ENCODE measurements around the gene SERPINB1.

The SERPINB1 gene

DNA sequence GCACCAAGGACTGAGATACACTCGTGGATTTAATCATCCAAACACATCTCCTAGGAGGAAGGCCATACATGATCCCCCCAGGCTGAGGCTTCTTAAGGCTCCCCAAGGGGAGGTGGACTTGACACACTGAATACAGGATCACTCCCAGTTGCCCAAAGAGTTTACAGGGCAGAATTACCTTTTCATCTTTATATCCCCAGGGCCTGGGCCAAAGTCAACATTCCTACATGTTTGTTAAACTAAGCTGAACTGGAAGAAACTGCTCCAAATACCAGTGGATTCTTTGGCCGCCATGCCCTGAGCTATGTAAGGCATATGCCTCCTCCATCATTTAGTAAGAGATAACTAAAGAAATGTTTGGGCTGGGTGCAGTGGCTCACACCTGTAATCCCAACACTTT is 22.2 kb upstream of the SERPINB1 start:
- H3K9me3 ChIP-seq (ENCODE audit: insufficient read depth, low read length) = no peaks in the 10 kb centered on the region
- H3K27ac ChIP-seq (ENCODE audit: low read depth, low read length) = peak overlapping the region; percentile 92
- no peaks in the 10 kb centered on the region for H3K27me3 ChIP-seq (ENCODE audit: low read length)
- H3K9ac ChIP-seq (ENCODE audit: low read length) = peak overlapping the region; percentile 50
- no peaks in the 10 kb centered on the region for H3K79me2 ChIP-seq (ENCODE audit: insufficient read depth, low read length)
- peak overlapping the region; percentile 4 for H3K4me3 ChIP-seq (ENCODE audit: insufficient read depth, low read length, poor library complexity, severe bottlenecking)
- no peaks in the 10 kb centered on the region for H3K36me3 ChIP-seq (ENCODE audit: low read length)
- H3F3A ChIP-seq (ENCODE audit: insufficient read depth) = peaks cover 50% of the 10 kb centered on the region
- H3K9me2 ChIP-seq (replicated peaks; ENCODE audit: insufficient read depth, low read length) = no peaks in the 10 kb centered on the region
- TF ChIP-seq EZH2phosphoT487 (conservative IDR thresholded peaks at IDR 0.05; ENCODE audit: low read length) = no peak
- TF ChIP-seq, protein P1, sequence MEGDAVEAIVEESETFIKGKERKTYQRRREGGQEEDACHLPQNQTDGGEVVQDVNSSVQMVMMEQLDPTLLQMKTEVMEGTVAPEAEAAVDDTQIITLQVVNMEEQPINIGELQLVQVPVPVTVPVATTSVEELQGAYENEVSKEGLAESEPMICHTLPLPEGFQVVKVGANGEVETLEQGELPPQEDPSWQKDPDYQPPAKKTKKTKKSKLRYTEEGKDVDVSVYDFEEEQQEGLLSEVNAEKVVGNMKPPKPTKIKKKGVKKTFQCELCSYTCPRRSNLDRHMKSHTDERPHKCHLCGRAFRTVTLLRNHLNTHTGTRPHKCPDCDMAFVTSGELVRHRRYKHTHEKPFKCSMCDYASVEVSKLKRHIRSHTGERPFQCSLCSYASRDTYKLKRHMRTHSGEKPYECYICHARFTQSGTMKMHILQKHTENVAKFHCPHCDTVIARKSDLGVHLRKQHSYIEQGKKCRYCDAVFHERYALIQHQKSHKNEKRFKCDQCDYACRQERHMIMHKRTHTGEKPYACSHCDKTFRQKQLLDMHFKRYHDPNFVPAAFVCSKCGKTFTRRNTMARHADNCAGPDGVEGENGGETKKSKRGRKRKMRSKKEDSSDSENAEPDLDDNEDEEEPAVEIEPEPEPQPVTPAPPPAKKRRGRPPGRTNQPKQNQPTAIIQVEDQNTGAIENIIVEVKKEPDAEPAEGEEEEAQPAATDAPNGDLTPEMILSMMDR (IDR thresholded peaks at IDR 0.05; ENCODE audit: insufficient read depth, low read length, poor library complexity, severe bottlenecking) = no peak
- H4K20me1 ChIP-seq (ENCODE audit: low read depth, low read length) = no peaks in the 10 kb centered on the region
- peak overlapping the region; percentile 54 for H3K4me2 ChIP-seq (ENCODE audit: low read depth, low read length, poor library complexity, severe bottlenecking)
- H2AFZ ChIP-seq (ENCODE audit: low read depth, low read length, severe bottlenecking) = no peak overlapping the region

DNA sequence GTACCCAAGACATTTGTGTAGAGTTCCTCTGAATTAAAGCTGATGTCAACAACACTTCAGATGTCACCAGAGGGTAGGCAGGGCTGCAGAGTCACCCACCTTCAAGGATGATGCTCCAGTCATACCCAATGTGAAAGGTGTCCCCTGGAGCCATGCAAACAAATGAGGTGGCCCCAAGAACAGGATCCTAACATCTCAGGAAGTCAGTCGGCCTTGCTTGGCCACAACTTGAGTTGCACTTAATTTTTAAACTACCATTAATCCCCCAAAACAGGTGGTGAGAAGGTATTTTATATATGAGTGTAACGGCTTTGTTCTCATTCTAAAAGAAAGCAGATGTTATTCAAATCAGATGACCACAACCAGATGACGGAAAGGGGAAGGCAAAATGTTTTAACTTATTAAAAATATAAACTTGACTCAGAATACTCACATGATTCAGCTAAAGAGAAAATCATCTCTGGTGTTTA is 21.1 kb upstream of the SERPINB1 start:
- Histone ChIP-seq H3K27me3 (ENCODE audit: low read length) (no peaks in the 10 kb centered on the region), H3K9me3 (ENCODE audit: insufficient read depth, low read length) (no peaks in the 10 kb centered on the region), H3K27ac (ENCODE audit: low read depth, low read length) (peak overlapping the region; percentile 92), H3F3A (ENCODE audit: insufficient read depth) (peaks cover 57% of the 10 kb centered on the region), H3K9me2 (replicated peaks; ENCODE audit: insufficient read depth, low read length) (no peaks in the 10 kb centered on the region), H4K20me1 (ENCODE audit: low read depth, low read length) (no peaks in the 10 kb centered on the region), H3K4me2 (ENCODE audit: low read depth, low read length, poor library complexity, severe bottlenecking) (peak overlapping the region; percentile 54), H3K9ac (ENCODE audit: low read length) (peak overlapping the region; percentile 52), H3K79me2 (ENCODE audit: insufficient read depth, low read length) (no peaks in the 10 kb centered on the region), H2AFZ (ENCODE audit: low read depth, low read length, severe bottlenecking) (no peak overlapping the region), H3K36me3 (ENCODE audit: low read length) (no peaks in the 10 kb centered on the region), H3K4me3 (ENCODE audit: insufficient read depth, low read length, poor library complexity, severe bottlenecking) (peak overlapping the region; percentile 6)
- TF ChIP-seq, protein P1 (IDR thresholded peaks at IDR 0.05; ENCODE audit: insufficient read depth, low read length, poor library complexity, severe bottlenecking) = no peak
- TF ChIP-seq EZH2phosphoT487 (conservative IDR thresholded peaks at IDR 0.05; ENCODE audit: low read length) = no peak

DNA sequence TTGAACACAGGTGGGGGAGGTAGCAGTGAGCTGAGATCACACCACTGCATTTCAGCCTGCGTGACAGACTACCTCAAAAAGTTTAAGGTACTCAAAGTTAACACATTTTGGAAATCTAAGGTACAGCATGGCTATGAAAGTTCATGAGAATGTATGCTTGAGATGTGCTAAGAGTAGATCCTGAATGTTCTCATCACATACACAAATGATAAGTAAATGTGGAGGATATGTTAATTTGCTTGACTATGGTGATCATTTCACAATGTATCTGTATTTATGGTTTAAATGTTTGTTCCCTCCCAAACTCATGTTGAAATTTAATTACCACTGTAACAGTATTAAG is 20.1 kb upstream of the SERPINB1 start:
- peak overlapping the region; percentile 92 for H3K27ac ChIP-seq (ENCODE audit: low read depth, low read length)
- peak overlapping the region; percentile 52 for H3K9ac ChIP-seq (ENCODE audit: low read length)
- no peaks in the 10 kb centered on the region for H3K27me3 ChIP-seq (ENCODE audit: low read length)
- H3F3A ChIP-seq (ENCODE audit: insufficient read depth) = peaks cover 62% of the 10 kb centered on the region
- no peaks in the 10 kb centered on the region for H3K9me3 ChIP-seq (ENCODE audit: insufficient read depth, low read length)
- H3K36me3 ChIP-seq (ENCODE audit: low read length) = no peaks in the 10 kb centered on the region
- H3K79me2 ChIP-seq (ENCODE audit: insufficient read depth, low read length) = no peaks in the 10 kb centered on the region
- H3K9me2 ChIP-seq (replicated peaks; ENCODE audit: insufficient read depth, low read length) = no peaks in the 10 kb centered on the region
- no peaks in the 10 kb centered on the region for H4K20me1 ChIP-seq (ENCODE audit: low read depth, low read length)
- H2AFZ ChIP-seq (ENCODE audit: low read depth, low read length, severe bottlenecking) = no peak overlapping the region
- TF ChIP-seq, protein P1 (IDR thresholded peaks at IDR 0.05; ENCODE audit: insufficient read depth, low read length, poor library complexity, severe bottlenecking) = no peak
- TF ChIP-seq EZH2phosphoT487 (conservative IDR thresholded peaks at IDR 0.05; ENCODE audit: low read length) = no peak
- peak overlapping the region; percentile 6 for H3K4me3 ChIP-seq (ENCODE audit: insufficient read depth, low read length, poor library complexity, severe bottlenecking)
- H3K4me2 ChIP-seq (ENCODE audit: low read depth, low read length, poor library complexity, severe bottlenecking) = peak overlapping the region; percentile 54

All from SU-DHL-6 (cell line).